Neuronal stem cell (in vitro differentiated cells): ENCODE measurements around the gene ADO.

Experiments
- DNase-seq: peaks from one replicate; pipeline ENCODE4 v3.0.0-alpha.2; 2013; ENCODE audit warnings: low spot score
- H2AFZ ChIP-seq: one replicate; pipeline ENCODE4 v1.6.1; 2013; ENCODE audit warnings: mild to moderate bottlenecking, low read length, inconsistent platforms
- H2AK5ac ChIP-seq: 2 replicates; pipeline ENCODE4 v1.6.1; 2013; ENCODE audit warnings: low read depth, mild to moderate bottlenecking, inconsistent platforms, low read length, moderate library complexity, mixed read lengths
- H2BK120ac ChIP-seq: 2 replicates; pipeline ENCODE4 v1.6.1; 2013; ENCODE audit warnings: low read depth, mild to moderate bottlenecking, inconsistent platforms, low read length, moderate library complexity, mixed read lengths
- H2BK12ac ChIP-seq: one replicate; pipeline ENCODE4 v1.6.1; 2013; ENCODE audit warnings: low read length, inconsistent platforms
- H2BK15ac ChIP-seq: 2 replicates; pipeline ENCODE4 v1.6.1; 2013; ENCODE audit warnings: mild to moderate bottlenecking, low read length, inconsistent platforms, mixed read lengths
- H2BK5ac ChIP-seq: one replicate; pipeline ENCODE4 v1.6.1; 2013; ENCODE audit warnings: inconsistent platforms, mild to moderate bottlenecking, low read length, moderate library complexity
- H3K14ac ChIP-seq: one replicate; pipeline ENCODE4 v1.6.1; 2013; ENCODE audit warnings: low read length, inconsistent platforms
- H3K18ac ChIP-seq: 2 replicates; pipeline ENCODE4 v1.6.1; 2013; ENCODE audit warnings: low read length, inconsistent platforms
- H3K23ac ChIP-seq: 2 replicates; pipeline ENCODE4 v1.6.1; 2013; ENCODE audit warnings: low read depth, mild to moderate bottlenecking, mixed read lengths, low read length, inconsistent platforms; ENCODE audit not compliant: poor library complexity
- H3K27ac ChIP-seq: replicated peaks from 3 replicates; pipeline ENCODE4 v1.5.1; 2013; ENCODE audit warnings: low read length, inconsistent platforms
- H3K27me3 ChIP-seq, 3 experiments: 2 replicates each; pipeline ENCODE4 v1.6.1; 2013; ENCODE audit warnings: low read length in 3 of 3, mild to moderate bottlenecking in 2 of 3, inconsistent platforms in 1 of 3, low read depth in 1 of 3, mixed read lengths in 1 of 3, moderate library complexity in 1 of 3; ENCODE audit not compliant: control insufficient read depth in 3 of 3, insufficient read depth in 3 of 3
- H3K36me3 ChIP-seq, 2 donors: replicated peaks in 1 of 2; 2 replicates each; pipeline ENCODE4 v1.6.1; 2013; ENCODE audit warnings: low read length in 2 of 2; ENCODE audit not compliant: control insufficient read depth in 2 of 2, insufficient read depth in 2 of 2
- H3K4ac ChIP-seq: 2 replicates; pipeline ENCODE4 v1.6.1; 2013; ENCODE audit warnings: inconsistent platforms, mild to moderate bottlenecking, low read length, moderate library complexity
- H3K4me1 ChIP-seq, 2 donors: 1 replicate in 1 of 2; 2 replicates in 1 of 2; pipeline ENCODE4 v1.6.1; 2013; ENCODE audit warnings: low read length in 2 of 2, low read depth in 1 of 2; ENCODE audit not compliant: control insufficient read depth in 2 of 2, insufficient read depth in 1 of 2
- H3K4me2 ChIP-seq: one replicate; pipeline ENCODE4 v1.6.1; 2013; ENCODE audit warnings: mild to moderate bottlenecking, low read length, inconsistent platforms; ENCODE audit not compliant: insufficient read depth, poor library complexity, severe bottlenecking
- H3K4me3 ChIP-seq, 2 donors: 2 replicates each; pipeline ENCODE4 v1.5.1; 2013; ENCODE audit warnings: low read length in 2 of 2, mild to moderate bottlenecking in 2 of 2, inconsistent platforms in 1 of 2, moderate library complexity in 1 of 2
- H3K79me1 ChIP-seq: one replicate; pipeline ENCODE4 v1.6.1; 2013; ENCODE audit warnings: low read depth, mild to moderate bottlenecking, inconsistent platforms, low read length, moderate library complexity
- H3K9ac ChIP-seq: one replicate; pipeline ENCODE4 v1.6.1; 2013; ENCODE audit warnings: mild to moderate bottlenecking, low read depth, low read length, inconsistent platforms; ENCODE audit not compliant: poor library complexity
- H3K9me3 ChIP-seq, 2 donors: replicated peaks in 1 of 2; 2 replicates each; pipeline versions ENCODE3 to v1.6.1; 2013; ENCODE audit warnings: low read length in 2 of 2, mild to moderate bottlenecking in 2 of 2, inconsistent platforms in 1 of 2, low read depth in 1 of 2, mixed read lengths in 1 of 2, moderate library complexity in 1 of 2; ENCODE audit not compliant: control insufficient read depth in 2 of 2, insufficient read depth in 1 of 2
- H4K8ac ChIP-seq: one replicate; pipeline ENCODE4 v1.6.1; 2013; ENCODE audit warnings: low read depth, mild to moderate bottlenecking, inconsistent platforms, low read length, moderate library complexity
- H4K91ac ChIP-seq: one replicate; pipeline ENCODE4 v1.6.1; 2013; ENCODE audit warnings: low read length, low read depth, mild to moderate bottlenecking, inconsistent platforms; ENCODE audit not compliant: poor library complexity
- whole genome bisulfite sequencing, 2 donors: extraction: QIAGEN DNeasy Blood & Tissue Kit; methylation state at CpG; one replicate each; pipeline ENCODE4 v1.1.7; 2013; ENCODE audit warnings: missing lambda C conversion rate in 2 of 2, mixed read lengths in 1 of 2; ENCODE audit not compliant: insufficient read length in 2 of 2, insufficient replicate concordance in 1 of 2; ENCODE audit errors: extremely low coverage in 2 of 2; 5-methylcytosine and 5-hydroxymethylcytosine counted together

The ADO gene

DNA sequence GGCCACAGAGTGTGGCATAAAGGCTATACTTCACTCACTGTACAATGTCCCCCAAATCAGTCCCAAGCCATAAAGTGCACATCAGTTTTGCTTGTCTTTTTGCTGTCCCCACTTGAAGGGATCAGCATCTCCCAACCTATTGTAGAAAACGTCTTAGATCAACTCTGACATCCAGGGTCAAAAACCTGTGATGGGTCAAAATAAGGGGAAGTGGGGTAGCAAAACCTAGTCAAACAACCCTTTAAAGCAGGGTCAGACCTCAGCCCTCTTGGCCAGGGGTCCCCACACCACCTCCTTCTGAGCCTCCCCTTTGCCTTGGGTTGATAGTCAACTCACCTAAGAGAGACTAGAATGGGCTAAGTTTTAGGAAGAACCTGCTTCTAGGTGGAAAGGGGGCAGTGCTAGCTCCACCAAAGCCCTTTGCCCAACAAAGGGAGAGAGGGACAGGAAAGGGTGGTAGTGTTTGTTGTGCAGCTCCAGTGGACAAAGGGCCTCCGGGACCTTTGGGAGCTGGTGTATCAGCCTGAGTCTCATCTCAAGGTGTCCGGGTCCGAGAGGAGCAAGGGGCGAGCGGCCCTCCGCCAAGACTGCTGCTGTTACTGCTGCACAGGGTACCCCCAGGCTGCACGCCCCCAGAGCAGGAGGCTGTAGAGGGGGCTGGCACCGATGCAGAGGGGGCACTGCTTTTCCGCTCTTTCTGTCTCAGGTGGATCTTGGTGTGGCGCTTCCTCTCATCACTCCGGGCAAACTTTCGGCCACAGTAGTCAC, 8.3 kb downstream of the ADO start:
- Histone ChIP-seq H3K9me3 (no peaks in the 10 kb centered on the region), H3K4me2 (no peak overlapping the region), H2AK5ac (peak overlapping the region; percentile 61), H2BK120ac (no peak overlapping the region), H4K8ac (no peak overlapping the region), H4K91ac (no peak overlapping the region), H3K18ac (no peak overlapping the region), H3K9ac (no peak overlapping the region), H2AFZ (no peak overlapping the region), H3K27me3 (peaks cover 0 to 45% (median 23%) of the 10 kb centered on the region in 3 experiments), H3K14ac (peak overlapping the region; percentile 50), H3K4me1 (peaks cover 7 to 18% of the 10 kb centered on the region in 2 donors), H2BK15ac (no peak overlapping the region), H3K79me1 (no peaks in the 10 kb centered on the region), H3K27ac (no peak overlapping the region), H3K4ac (no peak overlapping the region), H3K23ac (peak overlapping the region; percentile 38), H2BK12ac (peak overlapping the region; percentile 17), H3K4me3 (no peak overlapping the region), H2BK5ac (no peak overlapping the region), H3K36me3 (peaks cover 0 to 63% of the 10 kb centered on the region in 2 donors)
- no CpG with 5 or more reads among the region's 13 CpGs for WGBS, 2 donors
- DNase-seq, result no peak

DNA sequence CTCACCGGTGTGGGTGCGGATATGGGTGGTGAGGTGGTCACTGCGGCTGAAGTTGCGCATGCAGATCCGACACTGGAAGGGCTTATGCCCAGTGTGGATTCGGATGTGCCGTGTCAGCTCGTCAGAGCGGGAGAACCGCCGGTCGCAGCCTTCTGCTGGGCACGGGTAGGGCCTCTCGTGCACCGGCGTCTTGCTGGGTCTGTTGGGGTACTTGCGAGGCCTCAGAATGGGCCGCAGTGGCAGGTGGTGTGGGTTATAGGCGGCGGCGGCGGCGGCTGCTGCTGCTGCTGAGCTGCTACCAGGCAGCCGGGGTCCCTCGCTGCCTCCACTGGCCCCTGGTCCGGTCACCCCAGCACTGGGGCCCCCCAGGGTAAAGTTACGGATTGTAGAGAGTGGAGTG, 8.9 kb downstream of the ADO start:
- Histone ChIP-seq H3K14ac (peak overlapping the region; percentile 50), H2BK15ac (no peak overlapping the region), H3K4ac (no peak overlapping the region), H2BK120ac (no peak overlapping the region), H2BK5ac (no peak overlapping the region), H3K9ac (no peak overlapping the region), H4K91ac (no peak overlapping the region), H2AFZ (no peak overlapping the region), H3K4me1 (peaks cover 9 to 15% of the 10 kb centered on the region in 2 donors), H3K27ac (no peak overlapping the region), H3K4me2 (no peak overlapping the region), H3K18ac (no peak overlapping the region), H4K8ac (peak overlapping the region; percentile 32), H3K79me1 (no peaks in the 10 kb centered on the region), H2AK5ac (no peak overlapping the region), H3K36me3 (peaks cover 0 to 57% of the 10 kb centered on the region in 2 donors), H3K23ac (peak overlapping the region; percentile 38), H3K9me3 (no peaks in the 10 kb centered on the region), H3K4me3 (no peak overlapping the region), H3K27me3 (peaks cover 4 to 49% (median 25%) of the 10 kb centered on the region in 3 experiments), H2BK12ac (peak overlapping the region; percentile 17)
- no peak for DNase-seq
- WGBS, 2 donors, result no CpG with 5 or more reads among the region's 27 CpGs

DNA sequence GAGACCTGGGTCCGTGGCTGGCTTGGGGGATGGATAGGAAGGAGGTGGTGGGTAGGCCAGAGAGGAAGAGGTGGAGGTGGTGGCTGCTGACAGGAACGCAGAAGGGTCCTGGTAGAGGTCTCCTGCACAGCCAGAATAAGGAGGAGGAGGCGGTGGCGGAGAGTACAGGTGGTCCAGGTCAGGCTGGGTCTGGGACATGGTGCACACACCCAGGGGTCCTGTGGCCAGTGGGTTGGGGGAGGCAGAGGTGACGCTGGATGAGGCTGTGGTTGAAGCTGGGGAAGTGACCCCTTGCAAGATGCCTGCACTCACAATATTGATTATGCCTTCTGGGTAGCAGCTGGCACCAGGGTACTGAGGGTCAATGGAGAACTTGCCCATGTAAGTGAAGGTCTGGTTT, 9.5 kb downstream of the ADO start:
- no peak overlapping the region for H3K27ac ChIP-seq
- no peak overlapping the region for H2BK12ac ChIP-seq
- no peak overlapping the region for H3K14ac ChIP-seq
- no peak overlapping the region for H3K4me2 ChIP-seq
- no peak overlapping the region for H2BK15ac ChIP-seq
- peaks cover 0 to 52% of the 10 kb centered on the region in 2 donors for H3K36me3 ChIP-seq
- H3K4me3 ChIP-seq, result peak overlapping the region in 1 of 2 donors; percentile 65
- peaks cover 10 to 15% of the 10 kb centered on the region in 2 donors for H3K4me1 ChIP-seq
- WGBS, 2 donors, result no CpG with 5 or more reads among the region's 5 CpGs
- no peak overlapping the region for H2AK5ac ChIP-seq
- no peak overlapping the region for H4K91ac ChIP-seq
- H2AFZ ChIP-seq, result no peak overlapping the region
- no peak overlapping the region for H2BK120ac ChIP-seq
- no peak overlapping the region for H3K23ac ChIP-seq
- no peak overlapping the region for H3K18ac ChIP-seq
- H4K8ac ChIP-seq, result no peak overlapping the region
- H3K9ac ChIP-seq, result no peak overlapping the region
- no peak overlapping the region for H3K4ac ChIP-seq
- H3K79me1 ChIP-seq, result no peaks in the 10 kb centered on the region
- H3K27me3 ChIP-seq, result peaks cover 7 to 54% (median 27%) of the 10 kb centered on the region in 3 experiments
- DNase-seq, result no peak
- H2BK5ac ChIP-seq, result no peak overlapping the region
- H3K9me3 ChIP-seq, result no peaks in the 10 kb centered on the region

DNA sequence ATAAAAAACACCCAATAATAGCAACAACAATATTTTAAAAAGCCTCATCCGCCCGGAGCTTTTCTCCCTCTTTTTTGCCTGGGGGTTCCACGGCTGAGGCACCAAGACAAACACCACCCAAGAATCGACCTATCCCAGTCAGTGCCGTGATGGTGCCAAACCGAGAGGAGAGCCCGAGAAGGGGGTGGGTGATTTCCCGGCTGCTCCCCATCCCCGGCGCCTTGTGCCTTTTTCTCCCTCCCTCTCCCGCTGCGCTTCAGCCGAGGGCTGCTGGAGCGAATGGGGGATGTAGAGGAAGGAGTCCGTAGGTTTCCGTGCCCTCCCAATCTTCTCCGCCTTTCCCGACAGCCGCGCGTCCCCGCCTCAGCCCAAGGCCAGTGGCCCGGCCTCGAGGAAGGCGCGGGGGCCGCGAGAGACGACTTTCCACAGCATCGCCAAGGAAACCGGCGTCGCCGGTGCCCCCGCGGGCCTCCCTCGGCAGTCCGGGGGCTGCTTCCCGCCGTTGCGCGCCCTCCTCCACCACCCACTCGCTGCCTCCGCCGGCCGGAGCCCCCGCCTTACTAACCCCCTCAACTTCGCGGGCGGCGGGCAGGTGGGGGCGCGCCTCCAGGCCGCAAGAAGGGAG, 10.3 kb downstream of the ADO start:
- peak overlapping the region; percentile 46 for H2BK5ac ChIP-seq
- no peak overlapping the region for H2BK15ac ChIP-seq
- peaks cover 0 to 44% of the 10 kb centered on the region in 2 donors for H3K36me3 ChIP-seq
- H3K27me3 ChIP-seq, result peaks cover 16 to 62% (median 27%) of the 10 kb centered on the region in 3 experiments
- H3K9me3 ChIP-seq, result peaks cover 0 to 4% of the 10 kb centered on the region in 2 donors
- peak overlapping the region; percentile 68 for H2BK120ac ChIP-seq
- no peak overlapping the region for H3K23ac ChIP-seq
- no peak overlapping the region for H4K8ac ChIP-seq
- peak overlapping the region; percentile 65 to 72 for H3K4me3 ChIP-seq
- H3K9ac ChIP-seq, result peak overlapping the region; percentile 56
- no peak overlapping the region for H4K91ac ChIP-seq
- peak overlapping the region; percentile 50 for H3K14ac ChIP-seq
- H3K4me2 ChIP-seq, result peak overlapping the region; percentile 94
- peaks cover 10 to 15% of the 10 kb centered on the region in 2 donors for H3K4me1 ChIP-seq
- WGBS, 2 donors, result no CpG with 5 or more reads among the region's 54 CpGs
- no peak overlapping the region for H3K27ac ChIP-seq
- peak overlapping the region; percentile 69 for H3K18ac ChIP-seq
- no peaks in the 10 kb centered on the region for H3K79me1 ChIP-seq
- DNase-seq, result peak; percentile 18
- H2AFZ ChIP-seq, result peak overlapping the region; percentile 77
- no peak overlapping the region for H3K4ac ChIP-seq
- H2AK5ac ChIP-seq, result no peak overlapping the region
- no peak overlapping the region for H2BK12ac ChIP-seq
